Lung (tissue), 12 donors: ENCODE measurements around the gene ARHGAP9. TPM values are rescaled to one million over a fixed set of nuclear protein-coding genes. Genes with fewer than 3 reads are reported as not detected.

Experiments used
- ATAC-seq: fragments of 200-7000 bp; cut with Tn5 transposase; one replicate; pipeline ENCODE4 v1.9.1; 2020; ENCODE audit warnings: moderate number of reproducible peaks; ENCODE audit not compliant: insufficient read depth, low FRiP score
- DNase-seq, 3 donors: peaks; one replicate each; pipeline ENCODE4 v3.0.0-alpha.2; 2013 to 2017
- H3K27ac ChIP-seq, 2 donors: one replicate each; pipeline ENCODE4 v1.5.1; 2013; ENCODE audit warnings: mild to moderate bottlenecking in 2 of 2, moderate library complexity in 2 of 2, control low read depth in 1 of 2, inconsistent platforms in 1 of 2, low read depth in 1 of 2, low read length in 1 of 2
- H3K27me3 ChIP-seq, 3 donors: one replicate each; pipeline ENCODE4 v1.5.1; 2013; ENCODE audit warnings: low read length in 2 of 3; ENCODE audit not compliant: control insufficient read depth in 3 of 3, insufficient read depth in 3 of 3
- H3K36me3 ChIP-seq, 4 donors: one replicate each; pipeline ENCODE4 v1.5.1; 2013; ENCODE audit warnings: low read length in 4 of 4, mild to moderate bottlenecking in 1 of 4, moderate library complexity in 1 of 4; ENCODE audit not compliant: control insufficient read depth in 4 of 4, insufficient read depth in 4 of 4
- H3K4me1 ChIP-seq, 5 donors: one replicate each; pipeline ENCODE4 v1.5.1; 2013; ENCODE audit warnings: low read length in 5 of 5, mild to moderate bottlenecking in 2 of 5, moderate library complexity in 1 of 5; ENCODE audit not compliant: control insufficient read depth in 5 of 5, insufficient read depth in 5 of 5
- H3K4me3 ChIP-seq: one replicate; pipeline ENCODE4 v1.5.1; 2013; ENCODE audit warnings: mild to moderate bottlenecking, control low read depth, moderate library complexity
- H3K9ac ChIP-seq, 2 donors: one replicate each; pipeline ENCODE4 v1.5.1; 2013; ENCODE audit warnings: low read length in 2 of 2, control low read depth in 1 of 2; ENCODE audit not compliant: insufficient read depth in 1 of 2
- H3K9me3 ChIP-seq, 4 donors: one replicate each; pipeline ENCODE4 v1.5.1; 2013; ENCODE audit warnings: low read length in 3 of 4, mild to moderate bottlenecking in 1 of 4, moderate library complexity in 1 of 4; ENCODE audit not compliant: control insufficient read depth in 4 of 4, insufficient read depth in 3 of 4
- WGBS, 2 donors: extraction: QIAGEN DNeasy Blood & Tissue Kit; methylation state at CpG; one replicate each; pipeline ENCODE4 v1.1.7; 2013; 5-methylcytosine and 5-hydroxymethylcytosine counted together
- polyA plus RNA-seq, 2 donors: library from polyadenylated mRNA; stranded (reverse); fragments of 200-250 nt; gene quantifications; one replicate each; pipeline ENCODE4 v1.2.1, GENCODE V29; 2013
- total RNA-seq, 2 donors: library from RNA; depleted of rRNA in 1 of 2; stranded (reverse); fragments of >200 nt in 1 of 2; gene quantifications; one replicate each; pipeline ENCODE4 v1.2.1, GENCODE V29; 2014 to 2021
- TF ChIP-seq, protein P1 (sequence below): IDR thresholded peaks from 2 replicates; pipeline ENCODE4 v1.5.1; 2012; ENCODE audit warnings: mild to moderate bottlenecking; ENCODE audit errors: control extremely low read depth, extremely low read depth
- donor health status: control.
- donor health status: control.
- donor health status: Bipolar disorder and iron deficiency.
- donor health status: healthy.
- donor health status: DM: yes; HTN: yes; CAD: no.

ARHGAP9 gene
- total and polyA plus RNA-seq, 4 donors: 14.7 to 62.1 (median 33.1) TPM

DNA sequence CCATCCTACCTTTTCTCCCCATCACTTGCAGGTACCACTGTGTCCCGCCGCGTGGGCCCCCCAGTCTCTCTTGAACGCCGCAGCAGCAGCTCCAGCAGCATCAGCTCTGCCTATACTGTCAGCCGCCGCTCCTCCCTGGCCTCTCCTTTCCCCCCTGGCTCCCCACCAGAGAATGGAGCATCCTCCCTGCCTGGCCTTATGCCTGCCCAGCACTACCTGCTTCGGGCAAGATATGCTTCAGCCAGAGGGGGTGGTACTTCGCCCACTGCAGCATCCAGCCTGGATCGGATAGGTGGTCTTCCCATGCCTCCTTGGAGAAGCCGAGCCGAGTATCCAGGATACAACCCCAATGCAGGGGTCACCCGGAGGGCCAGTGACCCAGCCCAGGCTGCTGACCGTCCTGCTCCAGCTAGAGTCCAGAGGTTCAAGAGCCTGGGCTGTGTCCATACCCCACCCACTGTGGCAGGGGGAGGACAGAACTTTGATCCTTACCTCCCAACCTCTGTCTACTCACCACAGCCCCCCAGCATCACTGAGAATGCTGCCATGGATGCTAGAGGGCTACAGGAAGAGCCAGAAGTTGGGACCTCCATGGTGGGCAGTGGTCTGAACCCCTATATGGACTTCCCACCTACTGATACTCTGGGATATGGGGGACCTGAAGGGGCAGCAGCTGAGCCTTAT lies 9.2 kb downstream of the ARHGAP9 start:
- H3K27ac ChIP-seq: no peak overlapping the region
- 93 to 94% methylated on average over 14 of the region's 14 CpGs for WGBS, 2 donors
- H3K27me3 ChIP-seq: peaks cover 0 to 20% (median 18%) of the 10 kb centered on the region in 3 donors
- no peak overlapping the region for H3K9ac ChIP-seq
- no peak for DNase-seq
- TF ChIP-seq, protein P1, sequence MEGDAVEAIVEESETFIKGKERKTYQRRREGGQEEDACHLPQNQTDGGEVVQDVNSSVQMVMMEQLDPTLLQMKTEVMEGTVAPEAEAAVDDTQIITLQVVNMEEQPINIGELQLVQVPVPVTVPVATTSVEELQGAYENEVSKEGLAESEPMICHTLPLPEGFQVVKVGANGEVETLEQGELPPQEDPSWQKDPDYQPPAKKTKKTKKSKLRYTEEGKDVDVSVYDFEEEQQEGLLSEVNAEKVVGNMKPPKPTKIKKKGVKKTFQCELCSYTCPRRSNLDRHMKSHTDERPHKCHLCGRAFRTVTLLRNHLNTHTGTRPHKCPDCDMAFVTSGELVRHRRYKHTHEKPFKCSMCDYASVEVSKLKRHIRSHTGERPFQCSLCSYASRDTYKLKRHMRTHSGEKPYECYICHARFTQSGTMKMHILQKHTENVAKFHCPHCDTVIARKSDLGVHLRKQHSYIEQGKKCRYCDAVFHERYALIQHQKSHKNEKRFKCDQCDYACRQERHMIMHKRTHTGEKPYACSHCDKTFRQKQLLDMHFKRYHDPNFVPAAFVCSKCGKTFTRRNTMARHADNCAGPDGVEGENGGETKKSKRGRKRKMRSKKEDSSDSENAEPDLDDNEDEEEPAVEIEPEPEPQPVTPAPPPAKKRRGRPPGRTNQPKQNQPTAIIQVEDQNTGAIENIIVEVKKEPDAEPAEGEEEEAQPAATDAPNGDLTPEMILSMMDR: no peak
- H3K36me3 ChIP-seq: peaks cover 0 to 29% (median 9%) of the 10 kb centered on the region in 4 donors
- no peak for ATAC-seq
- peaks cover 0 to 6% (median 0%) of the 10 kb centered on the region in 5 donors for H3K4me1 ChIP-seq
- H3K4me3 ChIP-seq: no peak overlapping the region
- H3K9me3 ChIP-seq: no peaks in the 10 kb centered on the region

DNA sequence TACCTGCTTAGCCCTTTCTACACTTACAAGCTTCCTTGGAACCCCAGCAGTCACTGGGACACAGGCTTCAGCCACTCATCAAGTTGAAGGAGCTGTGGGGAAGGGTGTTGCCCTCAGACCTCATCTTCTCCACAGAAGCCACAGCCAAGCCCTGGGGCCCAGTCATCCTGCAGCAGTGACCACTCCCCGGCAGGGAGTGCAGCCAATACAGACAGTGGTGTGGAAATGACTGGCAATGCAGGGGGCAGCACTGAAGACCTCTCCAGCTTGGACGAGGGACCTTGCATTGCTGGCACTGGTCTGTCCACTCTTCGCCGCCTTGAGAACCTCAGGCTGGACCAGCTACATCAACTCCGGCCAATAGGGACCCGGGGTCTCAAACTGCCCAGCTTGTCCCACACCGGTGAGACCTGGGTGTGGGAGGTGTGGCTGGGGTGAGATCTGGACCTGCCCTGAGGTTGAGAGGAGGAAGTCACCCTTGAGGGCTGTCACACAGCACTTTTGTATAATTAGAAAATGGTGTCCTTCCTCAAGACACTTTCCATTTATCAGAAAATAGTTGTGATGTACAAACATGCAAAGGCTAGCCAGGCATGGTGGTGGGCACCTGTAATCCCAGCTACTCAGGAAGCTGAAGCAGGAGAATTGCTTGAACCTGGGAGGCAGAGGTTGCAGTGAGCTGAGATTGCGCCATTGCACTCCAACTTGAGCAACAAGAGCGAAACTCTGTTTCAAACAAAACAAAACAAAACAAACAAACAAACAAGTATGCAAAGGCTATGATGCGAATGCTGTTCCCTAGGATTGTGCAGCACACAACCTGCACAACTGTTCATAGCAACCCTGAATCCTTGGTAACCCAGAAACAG lies 10.1 kb downstream of the ARHGAP9 start:
- ATAC-seq (no peak), DNase-seq (no peak)
- Histone ChIP-seq H3K9me3 (no peaks in the 10 kb centered on the region), H3K4me3 (no peak overlapping the region), H3K9ac (no peak overlapping the region), H3K27me3 (peaks cover 0 to 12% (median 11%) of the 10 kb centered on the region in 3 donors), H3K27ac (no peak overlapping the region), H3K36me3 (peaks cover 0 to 31% (median 12%) of the 10 kb centered on the region in 4 donors), H3K4me1 (no peaks in the 10 kb centered on the region)
- TF ChIP-seq, protein P1: no peak
- 78 to 85% methylated on average over 10 of the region's 10 CpGs for WGBS, 2 donors

DNA sequence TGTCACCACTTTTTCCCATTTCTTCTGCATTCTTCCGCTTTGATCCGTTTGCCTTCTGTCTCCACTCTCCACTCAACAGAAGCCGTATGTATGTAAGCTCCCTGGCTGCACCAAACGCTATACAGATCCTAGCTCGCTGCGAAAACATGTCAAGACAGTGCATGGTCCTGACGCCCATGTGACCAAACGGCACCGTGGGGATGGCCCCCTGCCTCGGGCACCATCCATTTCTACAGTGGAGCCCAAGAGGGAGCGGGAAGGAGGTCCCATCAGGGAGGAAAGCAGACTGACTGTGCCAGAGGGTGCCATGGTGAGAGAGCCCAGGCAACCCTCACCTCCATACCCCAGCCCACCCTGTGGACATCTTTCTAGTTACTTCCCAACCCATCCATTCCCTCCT lies 11.8 kb downstream of the ARHGAP9 start:
- H3K27me3 ChIP-seq: peaks cover 0 to 3% (median 0%) of the 10 kb centered on the region in 3 donors
- ATAC-seq (no peak), DNase-seq (no peak)
- H3K27ac ChIP-seq: no peak overlapping the region
- no peak overlapping the region for H3K9ac ChIP-seq
- H3K4me3 ChIP-seq: no peak overlapping the region
- peaks cover 0 to 40% (median 15%) of the 10 kb centered on the region in 4 donors for H3K36me3 ChIP-seq
- no peaks in the 10 kb centered on the region for H3K9me3 ChIP-seq
- TF ChIP-seq, protein P1: no peak
- H3K4me1 ChIP-seq: peaks cover 0 to 2% (median 0%) of the 10 kb centered on the region in 5 donors
- 77 to 89% methylated on average over 11 of the region's 11 CpGs for WGBS, 2 donors
